ENCODE measurements around the gene GPRC5A. TPM values are rescaled to one million over a fixed set of nuclear protein-coding genes. Genes with fewer than 3 reads are reported as not detected.

GPRC5A gene
- total and polyA plus RNA-seq, 2 experiments from 2014 or later, result 0.16 to 0.38 TPM

DNA sequence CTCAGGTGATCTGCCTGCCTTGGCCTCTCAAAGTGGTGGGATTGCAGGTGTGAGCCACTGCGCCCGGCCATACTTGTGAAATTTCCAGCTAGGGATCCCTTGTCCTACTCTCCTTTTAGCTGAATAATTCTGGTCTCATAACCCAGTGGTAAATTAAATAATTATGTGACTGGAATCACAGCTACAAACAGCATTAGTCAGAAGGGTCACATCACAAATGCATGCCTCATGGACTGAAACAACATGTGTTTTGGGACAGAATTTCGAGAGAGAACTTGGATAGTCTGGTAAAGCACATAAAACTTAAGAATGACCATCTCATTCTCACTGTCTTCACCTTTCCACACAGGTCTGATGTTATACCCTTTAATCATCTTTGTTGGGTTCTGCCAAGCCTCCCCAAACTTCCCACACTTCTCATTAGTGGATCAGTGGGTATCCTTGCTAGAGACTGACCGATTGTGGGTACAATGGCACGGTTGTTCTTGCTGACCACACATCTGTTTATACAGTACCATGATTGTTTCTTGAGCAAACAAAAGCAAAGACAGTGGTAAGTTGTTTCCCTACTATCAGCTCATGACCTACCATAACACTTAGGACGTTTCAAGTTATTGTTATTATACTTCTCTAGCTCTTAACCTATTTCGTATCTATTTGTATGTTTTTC lies 55.5 kb downstream of the GPRC5A start:
- H3K27me3 Mint-ChIP-seq (ENCODE audit: insufficient read depth, low read depth, poor library complexity), result peaks cover 3% of the 10 kb centered on the region

More for the DNA sequence above, 55.5 kb downstream of the GPRC5A start:
- H4K20me1 ChIP-seq (replicated peaks; ENCODE audit: insufficient read depth), result no peaks in the 10 kb centered on the region
- ATAC-seq, result no peak
- DNase-seq (ENCODE audit: low spot score), result no peak
- Mint-ChIP-seq H3K4me3 (no peak overlapping the region), H3K9me3 (no peaks in the 10 kb centered on the region), H3K27ac (no peak overlapping the region), H3K4me1 (no peaks in the 10 kb centered on the region), H3K36me3 (ENCODE audit: low read depth) (no peaks in the 10 kb centered on the region)
- H2AFZ ChIP-seq, result no peak overlapping the region
- no peaks in the 10 kb centered on the region for H3F3A ChIP-seq (replicated peaks; ENCODE audit: low read depth)
- H3K4me2 ChIP-seq, result no peak overlapping the region
- no peak overlapping the region for H3K27ac ChIP-seq (ENCODE audit: low read depth)
- no peaks in the 10 kb centered on the region for H3K36me3 ChIP-seq (ENCODE audit: insufficient read depth)
- no peaks in the 10 kb centered on the region for H3K4me1 ChIP-seq (ENCODE audit: insufficient read depth)
- no peaks in the 10 kb centered on the region for H3K9me2 ChIP-seq (ENCODE audit: insufficient read depth)
- H3K4me3 ChIP-seq, result no peak overlapping the region
- H3K79me2 ChIP-seq (replicated peaks; ENCODE audit: insufficient read depth), result no peaks in the 10 kb centered on the region
- TF ChIP-seq STAT1 (IDR thresholded peaks at IDR 0.05; ENCODE audit: unreplicated experiment), result no peak
- TF ChIP-seq ZNF331 (CRISPR knock-in tag; IDR thresholded peaks at IDR 0.05; ENCODE audit: low read depth), result no peak
- TF ChIP-seq, protein P1, sequence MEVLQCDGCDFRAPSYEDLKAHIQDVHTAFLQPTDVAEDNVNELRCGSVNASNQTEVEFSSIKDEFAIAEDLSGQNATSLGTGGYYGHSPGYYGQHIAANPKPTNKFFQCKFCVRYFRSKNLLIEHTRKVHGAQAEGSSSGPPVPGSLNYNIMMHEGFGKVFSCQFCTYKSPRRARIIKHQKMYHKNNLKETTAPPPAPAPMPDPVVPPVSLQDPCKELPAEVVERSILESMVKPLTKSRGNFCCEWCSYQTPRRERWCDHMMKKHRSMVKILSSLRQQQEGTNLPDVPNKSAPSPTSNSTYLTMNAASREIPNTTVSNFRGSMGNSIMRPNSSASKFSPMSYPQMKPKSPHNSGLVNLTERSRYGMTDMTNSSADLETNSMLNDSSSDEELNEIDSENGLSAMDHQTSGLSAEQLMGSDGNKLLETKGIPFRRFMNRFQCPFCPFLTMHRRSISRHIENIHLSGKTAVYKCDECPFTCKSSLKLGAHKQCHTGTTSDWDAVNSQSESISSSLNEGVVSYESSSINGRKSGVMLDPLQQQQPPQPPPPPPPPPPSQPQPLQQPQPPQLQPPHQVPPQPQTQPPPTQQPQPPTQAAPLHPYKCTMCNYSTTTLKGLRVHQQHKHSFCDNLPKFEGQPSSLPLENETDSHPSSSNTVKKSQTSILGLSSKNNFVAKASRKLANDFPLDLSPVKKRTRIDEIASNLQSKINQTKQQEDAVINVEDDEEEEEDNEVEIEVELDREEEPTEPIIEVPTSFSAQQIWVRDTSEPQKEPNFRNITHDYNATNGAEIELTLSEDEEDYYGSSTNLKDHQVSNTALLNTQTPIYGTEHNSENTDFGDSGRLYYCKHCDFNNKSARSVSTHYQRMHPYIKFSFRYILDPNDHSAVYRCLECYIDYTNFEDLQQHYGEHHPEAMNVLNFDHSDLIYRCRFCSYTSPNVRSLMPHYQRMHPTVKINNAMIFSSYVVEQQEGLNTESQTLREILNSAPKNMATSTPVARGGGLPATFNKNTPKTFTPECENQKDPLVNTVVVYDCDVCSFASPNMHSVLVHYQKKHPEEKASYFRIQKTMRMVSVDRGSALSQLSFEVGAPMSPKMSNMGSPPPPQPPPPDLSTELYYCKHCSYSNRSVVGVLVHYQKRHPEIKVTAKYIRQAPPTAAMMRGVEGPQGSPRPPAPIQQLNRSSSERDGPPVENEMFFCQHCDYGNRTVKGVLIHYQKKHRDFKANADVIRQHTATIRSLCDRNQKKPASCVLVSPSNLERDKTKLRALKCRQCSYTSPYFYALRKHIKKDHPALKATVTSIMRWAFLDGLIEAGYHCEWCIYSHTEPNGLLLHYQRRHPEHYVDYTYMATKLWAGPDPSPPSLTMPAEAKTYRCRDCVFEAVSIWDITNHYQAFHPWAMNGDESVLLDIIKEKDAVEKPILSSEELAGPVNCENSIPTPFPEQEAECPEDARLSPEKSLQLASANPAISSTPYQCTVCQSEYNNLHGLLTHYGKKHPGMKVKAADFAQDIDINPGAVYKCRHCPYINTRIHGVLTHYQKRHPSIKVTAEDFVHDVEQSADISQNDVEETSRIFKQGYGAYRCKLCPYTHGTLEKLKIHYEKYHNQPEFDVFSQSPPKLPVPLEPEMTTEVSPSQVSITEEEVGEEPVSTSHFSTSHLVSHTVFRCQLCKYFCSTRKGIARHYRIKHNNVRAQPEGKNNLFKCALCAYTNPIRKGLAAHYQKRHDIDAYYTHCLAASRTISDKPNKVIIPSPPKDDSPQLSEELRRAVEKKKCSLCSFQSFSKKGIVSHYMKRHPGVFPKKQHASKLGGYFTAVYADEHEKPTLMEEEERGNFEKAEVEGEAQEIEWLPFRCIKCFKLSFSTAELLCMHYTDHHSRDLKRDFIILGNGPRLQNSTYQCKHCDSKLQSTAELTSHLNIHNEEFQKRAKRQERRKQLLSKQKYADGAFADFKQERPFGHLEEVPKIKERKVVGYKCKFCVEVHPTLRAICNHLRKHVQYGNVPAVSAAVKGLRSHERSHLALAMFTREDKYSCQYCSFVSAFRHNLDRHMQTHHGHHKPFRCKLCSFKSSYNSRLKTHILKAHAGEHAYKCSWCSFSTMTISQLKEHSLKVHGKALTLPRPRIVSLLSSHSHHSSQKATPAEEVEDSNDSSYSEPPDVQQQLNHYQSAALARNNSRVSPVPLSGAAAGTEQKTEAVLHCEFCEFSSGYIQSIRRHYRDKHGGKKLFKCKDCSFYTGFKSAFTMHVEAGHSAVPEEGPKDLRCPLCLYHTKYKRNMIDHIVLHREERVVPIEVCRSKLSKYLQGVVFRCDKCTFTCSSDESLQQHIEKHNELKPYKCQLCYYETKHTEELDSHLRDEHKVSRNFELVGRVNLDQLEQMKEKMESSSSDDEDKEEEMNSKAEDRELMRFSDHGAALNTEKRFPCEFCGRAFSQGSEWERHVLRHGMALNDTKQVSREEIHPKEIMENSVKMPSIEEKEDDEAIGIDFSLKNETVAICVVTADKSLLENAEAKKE (CRISPR knock-in tag; IDR thresholded peaks at IDR 0.05), result no peak
- TF ChIP-seq EZH2 (IDR thresholded peaks at IDR 0.05; ENCODE audit: low read depth, unreplicated experiment), result no peak
- H3K27me3 ChIP-seq (ENCODE audit: insufficient read depth), result no peaks in the 10 kb centered on the region

All from GM23338 (cell line).